ENCODE results near the gene CERS2.

DNA sequence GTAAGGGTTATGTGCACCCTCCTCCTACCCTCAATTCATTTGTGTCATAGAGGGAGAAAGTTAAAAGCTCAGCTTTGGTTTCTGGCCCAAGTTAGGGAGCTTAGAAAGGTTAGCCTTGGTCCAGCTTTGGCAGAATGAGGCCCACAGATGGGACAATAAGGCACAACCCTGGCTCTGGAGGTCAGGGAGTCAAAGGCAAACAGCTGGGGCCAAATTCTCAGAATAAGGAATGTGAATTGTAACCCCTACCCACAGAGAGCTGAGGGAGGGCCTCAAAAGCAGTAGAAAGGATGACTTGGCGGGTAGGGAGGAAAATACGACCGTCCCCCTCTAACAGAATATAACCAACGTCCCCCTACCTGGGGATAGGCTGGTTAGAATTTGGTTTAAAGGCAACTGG, 9.0 kb downstream of the CERS2 start:
- TF ChIP-seq, protein P1, sequence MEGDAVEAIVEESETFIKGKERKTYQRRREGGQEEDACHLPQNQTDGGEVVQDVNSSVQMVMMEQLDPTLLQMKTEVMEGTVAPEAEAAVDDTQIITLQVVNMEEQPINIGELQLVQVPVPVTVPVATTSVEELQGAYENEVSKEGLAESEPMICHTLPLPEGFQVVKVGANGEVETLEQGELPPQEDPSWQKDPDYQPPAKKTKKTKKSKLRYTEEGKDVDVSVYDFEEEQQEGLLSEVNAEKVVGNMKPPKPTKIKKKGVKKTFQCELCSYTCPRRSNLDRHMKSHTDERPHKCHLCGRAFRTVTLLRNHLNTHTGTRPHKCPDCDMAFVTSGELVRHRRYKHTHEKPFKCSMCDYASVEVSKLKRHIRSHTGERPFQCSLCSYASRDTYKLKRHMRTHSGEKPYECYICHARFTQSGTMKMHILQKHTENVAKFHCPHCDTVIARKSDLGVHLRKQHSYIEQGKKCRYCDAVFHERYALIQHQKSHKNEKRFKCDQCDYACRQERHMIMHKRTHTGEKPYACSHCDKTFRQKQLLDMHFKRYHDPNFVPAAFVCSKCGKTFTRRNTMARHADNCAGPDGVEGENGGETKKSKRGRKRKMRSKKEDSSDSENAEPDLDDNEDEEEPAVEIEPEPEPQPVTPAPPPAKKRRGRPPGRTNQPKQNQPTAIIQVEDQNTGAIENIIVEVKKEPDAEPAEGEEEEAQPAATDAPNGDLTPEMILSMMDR (IDR thresholded peaks at IDR 0.05) = no peak
- no peak for TF ChIP-seq POLR2A (IDR thresholded peaks at IDR 0.05)

Data from uterus (tissue), 2 donors.